SH-SY5Y (cell line): ENCODE results near the gene RPL3.

Experiments
- GATA2 ChIP-seq: IDR thresholded peaks from 2 replicates; pipeline ENCODE4 v1.6.1; 2011; ENCODE audit warnings: mild to moderate bottlenecking, low read depth, low read length
- GATA3 ChIP-seq: IDR thresholded peaks from 2 replicates; pipeline ENCODE4 v1.6.1; 2011; ENCODE audit warnings: low read depth, mild to moderate bottlenecking, low read length, moderate library complexity

RPL3 gene

GRCh38 chr22:39287076-39287725, 32.2 kb downstream of the RPL3 start:
- no peak for TF ChIP-seq GATA2
- TF ChIP-seq GATA3 = no peak

DNA sequence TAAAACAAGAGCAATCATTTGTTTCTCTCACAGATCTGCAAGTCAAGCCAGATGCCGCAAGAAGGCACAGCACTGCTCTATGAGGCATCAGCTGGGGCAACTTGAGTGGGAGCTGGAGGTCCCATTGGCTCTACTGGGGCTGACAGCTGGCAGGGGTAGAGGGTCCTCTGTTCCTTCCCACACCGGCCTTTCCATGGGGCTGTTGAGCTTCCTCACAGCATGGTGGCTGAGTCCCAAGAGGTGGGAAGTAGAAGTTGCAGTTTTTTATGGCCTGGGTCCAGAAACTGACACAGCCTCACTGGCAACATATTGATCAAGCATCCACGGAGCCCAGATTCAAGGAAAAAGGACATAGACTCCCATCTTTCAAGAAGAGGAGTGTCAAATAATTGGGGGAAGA, 34.4 kb downstream of the RPL3 start:
- no peak for TF ChIP-seq GATA3
- no peak for TF ChIP-seq GATA2

- TF ChIP-seq GATA2 = no peak
- TF ChIP-seq GATA3 = no peak
Measured at GRCh38 chr22:39284142-39284980, 35.1 kb downstream of the RPL3 start.

GRCh38 chr22:39283322-39284141, 35.9 kb downstream of the RPL3 start:
- TF ChIP-seq GATA3 (no peak), GATA2 (no peak)

DNA sequence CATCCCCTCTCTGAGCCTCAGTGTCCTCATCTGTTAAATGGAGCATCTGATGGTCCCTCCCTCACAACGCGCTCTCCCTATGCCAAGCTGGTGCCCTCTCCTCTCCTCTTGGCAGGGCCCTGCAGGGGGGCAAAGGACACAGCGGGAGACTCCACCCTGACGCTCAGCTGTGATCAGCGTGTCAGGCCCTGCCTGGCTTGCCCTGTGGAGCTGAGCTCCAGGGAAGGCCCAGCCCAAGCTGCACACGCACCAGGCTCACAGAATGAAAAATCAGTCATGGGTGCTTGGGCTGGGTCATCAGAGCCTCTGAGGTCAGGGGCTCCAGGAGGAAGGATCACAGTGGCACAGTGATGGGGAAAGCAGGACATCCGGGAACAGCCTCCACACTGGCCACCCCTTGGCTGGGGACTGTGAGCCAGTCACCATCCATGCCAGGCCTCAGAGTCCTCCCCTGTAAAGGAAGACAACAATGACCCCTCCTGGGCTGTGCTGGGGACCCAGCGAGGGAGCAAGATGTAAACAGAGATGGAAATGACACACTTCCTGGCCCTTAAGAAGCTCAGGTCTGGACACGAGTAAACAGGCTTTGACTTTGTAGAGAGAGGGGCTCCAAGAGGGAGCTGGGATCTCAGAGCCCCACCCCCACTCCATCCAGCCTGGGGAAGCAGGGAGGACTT, 36.6 kb downstream of the RPL3 start:
- TF ChIP-seq GATA3 = no peak
- TF ChIP-seq GATA2 = no peak

DNA sequence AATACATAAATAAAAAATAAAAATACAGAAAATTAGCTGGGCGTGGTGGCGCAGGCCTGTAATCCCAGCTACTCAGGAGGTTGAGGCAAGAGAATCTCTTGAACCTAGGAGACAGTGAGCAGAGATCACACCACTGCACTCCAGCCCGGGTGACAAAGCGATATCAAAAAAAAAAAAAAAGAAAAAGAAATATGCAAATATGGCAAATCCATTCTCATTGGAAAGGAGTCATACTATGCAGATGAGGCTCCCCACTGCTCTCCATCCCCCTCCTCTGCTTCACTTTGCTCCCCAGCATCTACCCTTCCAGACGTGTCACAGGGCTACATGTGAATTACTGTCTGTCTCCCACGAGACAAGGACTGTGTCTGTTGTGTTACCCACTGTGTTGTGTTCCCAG, 38.3 kb downstream of the RPL3 start:
- TF ChIP-seq GATA2 (no peak), GATA3 (no peak)

DNA sequence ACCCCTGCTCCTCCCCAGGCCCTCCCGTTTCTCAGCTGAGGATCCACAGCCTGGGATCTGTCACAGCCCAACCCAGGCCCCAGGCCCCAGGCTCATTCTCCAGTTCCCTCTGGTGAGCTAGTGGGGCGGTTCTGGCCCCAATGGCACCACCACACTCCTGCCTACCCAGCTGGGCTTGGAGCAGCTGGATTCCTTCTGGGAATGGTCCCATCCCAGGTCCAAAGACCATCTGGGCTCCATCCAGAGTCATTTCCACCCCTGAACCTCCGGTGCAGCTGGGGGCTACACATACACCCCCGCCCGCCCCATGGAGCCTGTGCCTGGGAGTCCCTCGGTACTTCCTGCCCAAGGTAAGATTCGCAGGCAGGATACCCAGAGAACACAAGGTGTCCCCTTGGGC, 39.2 kb downstream of the RPL3 start:
- TF ChIP-seq GATA2 (no peak), GATA3 (no peak)

DNA sequence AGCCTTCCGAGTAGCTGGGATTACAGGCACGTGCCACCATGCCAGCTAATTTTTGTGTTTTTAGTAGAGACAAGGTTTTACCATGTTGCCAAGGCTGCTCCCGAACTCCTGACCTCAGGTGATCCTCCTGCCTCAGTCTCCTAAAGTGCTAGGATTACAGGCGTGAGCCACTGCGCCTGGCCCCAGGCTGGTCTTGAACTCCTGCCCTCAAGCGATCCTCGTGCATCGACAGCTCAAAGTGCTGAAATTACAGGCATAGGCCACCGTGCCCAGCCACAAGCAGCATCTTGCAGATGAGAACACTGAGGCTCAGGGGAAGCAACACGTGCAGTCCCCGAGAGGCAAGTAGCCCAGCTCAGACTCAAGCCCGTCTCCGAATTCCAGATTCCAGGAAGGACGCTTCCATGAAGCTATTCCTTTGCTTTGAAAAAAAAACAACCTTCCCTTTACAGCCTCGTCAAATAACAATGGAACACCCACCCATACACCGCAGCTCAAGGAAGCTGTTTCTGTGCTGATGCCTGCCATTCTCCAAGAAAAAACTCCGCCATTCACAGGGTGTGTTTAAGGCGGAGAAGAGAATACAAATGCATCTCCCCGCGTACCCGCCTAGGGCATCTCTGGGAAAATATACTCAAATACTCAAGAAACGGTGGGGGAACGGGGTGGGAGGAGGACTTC, 40.1 kb downstream of the RPL3 start:
- TF ChIP-seq GATA3 (no peak), GATA2 (no peak)

- TF ChIP-seq GATA2 = no peak
- no peak for TF ChIP-seq GATA3
Measured at GRCh38 chr22:39278040-39278439, 41.4 kb downstream of the RPL3 start.

GRCh38 chr22:39277142-39277607, 42.2 kb downstream of the RPL3 start:
- TF ChIP-seq GATA2 (no peak), GATA3 (no peak)

DNA sequence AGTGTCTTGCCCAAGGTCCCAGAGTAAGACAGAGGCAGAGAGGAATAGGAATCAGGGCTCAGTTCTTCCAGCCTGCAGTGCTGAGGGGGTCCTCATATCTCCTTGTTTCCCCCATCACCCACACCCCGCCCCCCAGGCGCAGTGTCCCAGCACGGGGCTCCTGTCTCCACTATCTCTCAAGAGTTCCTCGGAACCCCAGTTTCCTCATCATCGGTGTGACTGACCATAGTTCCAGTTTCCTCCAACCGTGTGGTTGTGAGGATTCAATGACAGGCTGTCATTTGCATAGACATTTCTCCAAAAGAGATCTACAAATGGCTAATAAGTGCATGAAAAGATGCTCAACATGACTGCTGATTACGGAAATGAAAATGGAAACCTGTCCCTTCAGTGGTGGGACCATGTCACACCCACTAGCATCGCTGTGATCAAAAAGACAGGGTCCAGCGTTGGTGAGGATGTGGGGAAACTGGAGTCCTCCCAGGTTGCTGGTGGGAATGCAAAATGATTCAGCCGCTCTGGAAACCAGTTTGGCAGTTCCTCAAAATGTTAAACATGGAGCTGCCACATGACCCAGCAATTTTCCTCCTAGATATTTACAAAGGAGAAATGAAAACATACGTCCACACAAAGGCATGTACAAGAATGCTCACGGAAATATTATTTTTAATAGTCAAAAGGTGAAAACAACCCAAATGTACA, 42.8 kb downstream of the RPL3 start:
- TF ChIP-seq GATA3 (no peak), GATA2 (no peak)

DNA sequence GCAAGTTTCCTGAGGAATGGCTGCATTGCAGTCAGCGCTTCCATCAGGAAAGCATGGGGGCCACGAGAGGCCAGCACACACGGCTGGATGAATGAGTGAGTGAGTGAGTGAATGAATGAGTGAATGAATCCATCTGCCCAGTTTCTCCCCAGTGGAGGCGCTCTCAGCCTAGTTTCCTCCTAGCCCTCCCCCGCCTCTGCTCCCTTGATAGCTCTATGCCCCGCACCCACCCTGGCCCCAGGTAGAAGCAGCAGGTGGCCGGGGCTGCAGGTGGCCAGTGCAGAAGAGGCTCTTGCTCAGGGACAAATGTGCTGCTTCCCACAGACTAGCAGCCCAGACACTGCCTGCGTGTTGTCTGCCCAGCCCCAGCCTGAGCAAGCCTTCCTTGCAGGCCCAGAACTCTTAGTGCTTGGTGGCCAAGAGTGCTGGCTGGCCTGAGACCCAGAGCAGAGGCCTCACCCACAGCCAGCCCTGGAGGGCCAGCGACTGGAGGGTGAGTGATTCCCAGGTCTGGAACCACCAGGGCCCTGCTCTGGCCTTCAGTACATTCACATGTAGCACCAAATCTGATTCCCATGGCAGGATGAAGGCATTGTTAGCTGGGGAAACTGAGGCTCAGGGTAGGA, 43.5 kb downstream of the RPL3 start:
- no peak for TF ChIP-seq GATA3
